GM18526 (cell line): ENCODE measurements around the gene ABCE1.

Experiments used
- POLR2A ChIP-seq: IDR thresholded peaks from 3 replicates; pipeline ENCODE4 v1.6.1; 2011; ENCODE audit not compliant: insufficient read length; ENCODE audit errors: extremely low read depth

ABCE1 gene

GRCh38 chr4:145154573-145154972 is 56.5 kb downstream of the ABCE1 start:
- no peak for TF ChIP-seq POLR2A

GRCh38 chr4:145155268-145155870 is 57.3 kb downstream of the ABCE1 start:
- TF ChIP-seq POLR2A: no peak

GRCh38 chr4:145156986-145157385 is 58.9 kb downstream of the ABCE1 start:
- TF ChIP-seq POLR2A: no peak

GRCh38 chr4:145161549-145161948 is 63.4 kb downstream of the ABCE1 start:
- TF ChIP-seq POLR2A: no peak

GRCh38 chr4:145167887-145168286 is 69.8 kb downstream of the ABCE1 start:
- TF ChIP-seq POLR2A: no peak

- TF ChIP-seq POLR2A: no peak
Measured at GRCh38 chr4:145168581-145169187, 70.6 kb downstream of the ABCE1 start.

GRCh38 chr4:145170223-145170622 is 72.1 kb downstream of the ABCE1 start:
- no peak for TF ChIP-seq POLR2A

- TF ChIP-seq POLR2A: no peak
Measured at GRCh38 chr4:145171911-145172310, 73.8 kb downstream of the ABCE1 start.

- TF ChIP-seq POLR2A: no peak
Measured at GRCh38 chr4:145176641-145177432, 78.7 kb downstream of the ABCE1 start.

- no peak for TF ChIP-seq POLR2A
Measured at GRCh38 chr4:145177511-145177905, 79.4 kb downstream of the ABCE1 start.

- no peak for TF ChIP-seq POLR2A
Measured at GRCh38 chr4:145177906-145178538, 79.9 kb downstream of the ABCE1 start.

- no peak for TF ChIP-seq POLR2A
Measured at GRCh38 chr4:145178740-145179280, 80.7 kb downstream of the ABCE1 start.
